GM19438 (cell line): ENCODE results near the gene TBC1D26.
"Not testable (repeated sequence)": the region's sequence is repeated elsewhere in the genome, so short reads cannot be mapped to it uniquely, and the experiment has no call there.

Experiments used
- ATAC-seq: cut with Tn5 transposase; IDR thresholded peaks from one replicate; pipeline ENCODE4 v1.9.1; 2021; ENCODE audit warnings: low read depth; ENCODE audit not compliant: unreplicated experiment

TBC1D26 gene

DNA sequence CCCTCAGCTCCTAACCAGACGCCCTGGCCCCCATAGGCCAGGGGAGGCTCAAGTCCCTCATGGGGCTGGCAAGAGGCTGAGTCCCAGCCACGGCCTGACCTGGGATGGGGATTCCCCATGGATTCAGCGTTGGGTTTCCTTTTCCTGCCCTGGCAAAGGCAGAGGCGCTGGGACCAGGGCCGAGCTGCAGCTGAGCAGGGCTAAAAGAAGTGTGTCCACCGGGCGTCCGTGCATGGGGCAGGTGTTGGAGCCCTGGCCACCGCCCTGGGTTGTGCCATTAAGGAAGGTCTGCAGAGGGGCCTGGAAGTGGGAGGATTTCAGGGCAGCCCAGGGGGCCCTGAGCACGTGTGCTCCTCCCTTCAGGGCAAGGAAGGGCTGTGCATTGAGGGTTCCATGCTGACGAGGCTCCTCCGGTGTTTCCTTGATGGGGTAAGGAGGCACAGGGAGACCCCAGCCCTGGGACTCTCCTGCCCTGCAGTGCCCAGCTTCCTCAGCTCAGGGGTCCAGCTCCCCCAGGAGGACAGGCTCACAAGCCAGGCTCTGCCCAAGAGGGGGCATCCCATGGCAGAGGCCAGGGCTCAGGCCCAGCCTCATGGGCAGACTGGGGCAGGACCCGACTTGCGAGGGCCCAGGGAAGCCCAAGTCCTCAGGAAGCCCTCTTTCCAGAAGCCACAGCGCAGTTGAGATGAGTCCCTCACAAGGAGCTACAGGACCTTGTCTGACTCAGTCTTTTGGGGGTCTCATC lies 10.1 kb downstream of the TBC1D26 start:
- ATAC-seq = no peak

GRCh38 chr17:15742921-15743320 lies 10.8 kb downstream of the TBC1D26 start:
- ATAC-seq = no peak

DNA sequence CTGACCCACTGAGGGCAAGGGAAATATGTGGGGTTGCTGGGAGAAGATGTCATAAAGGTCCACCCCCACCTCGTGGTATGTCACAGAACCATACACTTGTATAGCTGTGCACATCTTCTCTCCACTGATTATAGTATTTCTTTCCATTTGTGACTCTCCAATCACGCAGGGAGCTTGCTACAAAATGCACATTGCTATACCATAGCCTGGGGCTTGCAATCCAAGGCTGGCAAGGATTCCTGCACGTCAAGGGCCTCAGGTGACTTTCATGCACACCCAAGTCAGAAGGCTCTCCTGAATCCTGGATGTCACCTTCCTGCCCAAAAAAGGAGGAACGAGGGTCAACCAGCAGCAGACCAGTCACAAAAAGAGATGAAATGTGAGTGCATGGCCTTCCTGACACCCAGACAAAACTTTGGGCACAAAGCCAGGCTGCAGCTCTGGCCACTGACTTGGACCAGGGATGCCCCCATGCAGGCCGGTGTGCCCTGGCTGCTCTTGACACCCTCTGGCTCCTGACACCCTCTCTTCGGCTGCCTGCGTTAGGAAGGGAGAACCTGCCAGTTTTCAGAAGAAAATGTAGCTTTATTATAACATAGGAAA lies 12.1 kb downstream of the TBC1D26 start:
- ATAC-seq = no peak

DNA sequence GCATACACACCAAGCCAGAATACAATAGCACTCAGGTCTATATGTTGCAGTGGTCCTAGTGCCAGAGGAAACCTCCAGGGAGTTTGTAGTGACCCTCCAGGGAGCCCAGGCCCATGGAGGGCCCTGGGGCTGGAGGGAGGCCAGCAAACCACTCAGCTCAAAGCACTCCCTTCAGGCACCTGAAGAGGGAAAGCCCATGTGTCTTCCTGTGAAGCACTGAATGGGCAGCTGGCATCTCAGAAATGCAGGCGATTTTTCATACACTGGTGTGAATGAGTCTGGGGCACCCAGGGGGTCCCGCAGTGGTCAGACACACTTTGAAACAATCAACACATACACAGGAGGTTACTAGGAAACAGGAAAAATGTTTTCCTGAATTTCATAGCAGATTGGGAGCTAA lies 12.8 kb downstream of the TBC1D26 start:
- ATAC-seq = no peak

DNA sequence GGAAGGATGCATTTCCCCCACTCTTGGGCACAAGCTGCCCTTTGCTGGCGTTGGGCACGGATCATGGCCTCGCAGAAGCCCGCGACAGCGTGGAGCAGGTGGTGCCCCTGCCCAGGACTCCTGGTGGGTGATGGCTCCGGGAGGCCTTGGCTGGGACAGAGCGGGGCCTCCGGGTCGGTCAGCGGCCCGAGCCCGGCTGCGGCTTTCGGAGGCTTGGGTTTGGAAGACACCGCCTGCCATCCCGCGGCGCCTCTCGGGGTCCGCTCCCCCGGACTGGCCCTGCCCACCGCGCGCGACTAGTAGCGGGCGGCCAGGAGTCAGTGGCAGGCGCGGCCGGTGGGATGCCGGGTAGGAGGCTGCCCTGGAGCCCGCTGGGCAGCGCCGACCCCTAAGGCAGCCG lies 17.3 kb downstream of the TBC1D26 start:
- not testable (repeated sequence) for ATAC-seq

- ATAC-seq = not testable (repeated sequence)
Measured at GRCh38 chr17:15768865-15769533, 36.9 kb downstream of the TBC1D26 start.

- not testable (repeated sequence) for ATAC-seq
Measured at GRCh38 chr17:15770679-15771078, 38.6 kb downstream of the TBC1D26 start.

DNA sequence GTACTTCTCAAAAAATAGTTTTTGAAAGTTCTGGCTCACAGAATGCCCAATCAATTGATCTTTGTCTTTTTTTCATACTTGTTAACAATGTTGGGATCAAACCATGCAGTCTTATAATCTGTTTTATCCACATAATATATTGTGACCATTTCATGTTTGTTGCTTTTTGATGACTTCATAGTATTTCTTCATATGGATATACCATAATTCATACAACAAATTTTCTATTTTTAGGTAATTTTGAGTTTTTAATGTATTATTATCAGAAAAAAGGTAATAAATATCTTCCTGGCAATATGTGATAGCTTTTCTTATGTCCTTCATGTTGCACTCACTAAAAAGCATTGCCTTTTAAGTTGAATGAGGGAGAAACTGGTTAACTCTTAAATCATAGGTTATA lies 44.8 kb downstream of the TBC1D26 start:
- ATAC-seq = no peak

GRCh38 chr17:15777297-15777696 lies 45.2 kb downstream of the TBC1D26 start:
- no peak for ATAC-seq

DNA sequence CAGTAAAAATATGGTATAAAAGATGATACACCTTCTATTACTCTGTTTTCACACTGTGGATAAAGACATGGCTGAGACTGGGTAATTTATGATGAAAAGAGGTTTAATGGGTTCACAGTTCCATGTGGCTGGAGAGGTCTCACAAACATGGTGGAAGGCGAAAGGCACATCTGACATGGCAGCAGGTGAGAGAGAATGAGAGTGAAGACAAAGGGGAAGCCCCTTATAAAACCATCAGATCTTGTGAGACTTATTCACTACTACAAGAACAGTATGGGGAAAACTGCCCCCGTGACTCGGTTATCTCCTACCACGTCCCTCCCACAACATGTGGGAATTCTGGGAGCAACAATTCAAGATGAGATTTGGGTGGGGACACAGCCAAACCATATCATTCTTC lies 45.6 kb downstream of the TBC1D26 start:
- ATAC-seq = no peak

GRCh38 chr17:15779119-15779518 lies 47.0 kb downstream of the TBC1D26 start:
- no peak for ATAC-seq

GRCh38 chr17:15780188-15780587 lies 48.1 kb downstream of the TBC1D26 start:
- ATAC-seq = no peak

DNA sequence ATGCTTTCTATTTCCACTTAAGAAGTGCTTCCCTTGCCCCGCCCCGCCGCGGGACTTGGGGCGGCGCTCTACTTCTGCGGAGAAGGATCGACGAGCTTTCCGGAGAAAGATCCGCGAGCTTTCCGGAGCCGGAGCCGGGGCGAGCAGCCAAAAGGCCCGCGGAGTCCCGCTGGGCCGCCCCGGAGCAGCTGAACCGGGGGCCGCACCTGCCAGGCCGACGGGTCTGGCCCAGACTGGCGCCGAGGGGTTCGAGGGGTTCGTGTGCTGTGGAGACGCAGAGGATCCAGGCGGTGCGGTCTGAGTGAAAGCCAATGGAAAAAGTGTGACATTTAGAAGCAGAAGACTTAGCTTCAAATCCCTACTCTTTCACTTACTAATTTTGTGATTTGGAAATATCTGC lies 50.8 kb downstream of the TBC1D26 start:
- no peak for ATAC-seq

GRCh38 chr17:15783461-15783860 lies 51.4 kb downstream of the TBC1D26 start:
- ATAC-seq = no peak

GRCh38 chr17:15784351-15784750 lies 52.3 kb downstream of the TBC1D26 start:
- ATAC-seq = not testable (repeated sequence)

DNA sequence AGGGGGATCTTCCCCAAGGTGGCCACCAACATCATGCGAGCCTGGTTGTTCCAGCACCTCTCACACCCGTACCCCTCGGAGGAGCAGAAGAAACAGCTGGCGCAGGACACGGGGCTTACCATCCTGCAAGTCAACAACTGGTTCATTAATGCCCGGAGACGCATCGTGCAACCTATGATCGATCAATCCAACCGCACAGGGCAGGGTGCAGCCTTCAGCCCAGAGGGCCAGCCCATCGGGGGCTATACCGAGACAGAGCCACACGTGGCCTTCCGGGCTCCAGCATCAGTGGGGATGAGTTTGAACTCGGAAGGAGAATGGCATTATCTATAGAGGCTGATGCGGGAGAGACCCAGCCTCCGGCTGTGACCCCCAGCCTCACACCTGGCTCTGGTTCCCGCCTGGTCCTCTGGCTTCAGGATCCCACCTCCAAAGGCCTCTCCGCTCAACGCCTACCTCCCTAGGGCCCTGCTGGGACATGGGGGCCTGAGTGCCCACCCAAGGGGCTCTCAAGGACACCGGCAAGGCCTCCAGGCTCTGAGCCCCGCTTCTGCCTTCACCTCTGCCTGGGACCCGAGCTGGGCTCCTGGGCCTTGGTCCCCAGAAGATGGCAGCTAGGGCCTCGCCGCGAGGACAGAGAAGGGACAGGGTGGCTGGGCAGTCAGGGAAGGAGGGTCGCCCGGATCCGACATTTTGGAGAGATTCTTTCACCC lies 55.4 kb downstream of the TBC1D26 start:
- not testable (repeated sequence) for ATAC-seq

DNA sequence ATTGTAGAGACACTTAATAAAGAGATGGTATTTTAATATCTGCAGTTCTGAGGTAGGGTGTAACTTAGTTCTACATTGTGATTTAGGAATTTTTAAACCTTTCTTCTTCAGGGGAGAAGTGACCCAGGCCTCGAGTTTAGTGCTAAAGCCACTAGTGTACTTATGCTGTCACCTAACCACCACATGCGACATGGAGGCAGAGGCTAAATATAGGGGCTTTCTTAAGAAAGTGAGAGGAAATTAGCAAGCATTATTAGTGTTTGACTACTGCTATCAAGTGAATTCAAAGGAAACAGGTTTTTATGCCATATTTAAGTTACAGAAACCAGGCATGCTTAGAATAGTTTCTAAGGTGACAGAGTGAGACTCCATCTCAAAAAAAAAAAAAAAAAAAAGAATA lies 56.3 kb downstream of the TBC1D26 start:
- not testable (repeated sequence) for ATAC-seq
